Gastroesophageal sphincter (tissue), 4 donors: ENCODE data around the gene KRTAP10-9. TPM values are rescaled to one million over a fixed set of nuclear protein-coding genes. Genes with fewer than 3 reads are reported as not detected.
"Not testable (repeated sequence)": the region's sequence is repeated elsewhere in the genome, so short reads cannot be mapped to it uniquely, and the experiment has no call there.

ENCODE experiments used
- ATAC-seq: fragments of 150-250 bp; one replicate; pipeline ENCODE4 v1.9.1; 2016; ENCODE audit warnings: mild to moderate bottlenecking, moderate library complexity
- H3K27ac ChIP-seq, 4 donors: fragments of 200-600 bp; sonication (generic) in 3 of 4; 1 replicate in 3 of 4; 2 replicates in 1 of 4; pipeline ENCODE4 v1.5.1; 2016 to 2019
- H3K27me3 ChIP-seq: fragments of 200-600 bp; sonication (generic); one replicate; pipeline ENCODE4 v1.5.1; 2019
- H3K36me3 ChIP-seq, 2 donors: fragments of 200-600 bp; sonication (generic); one replicate each; pipeline ENCODE4 v1.5.1; 2019; ENCODE audit warnings: control low read depth in 1 of 2
- H3K4me1 ChIP-seq, 3 donors: fragments of 200-600 bp; sonication (generic); 1 replicate in 2 of 3; 2 replicates in 1 of 3; pipeline ENCODE4 v1.5.1; 2016 to 2019; ENCODE audit warnings: control low read depth in 2 of 3
- H3K4me3 ChIP-seq, 2 donors: fragments of 200-600 bp; sonication (generic); one replicate each; pipeline ENCODE4 v1.5.1; 2019; ENCODE audit warnings: mild to moderate bottlenecking in 1 of 2, moderate library complexity in 1 of 2
- H3K9me3 ChIP-seq, 3 donors: fragments of 200-600 bp; sonication (generic); one replicate each; pipeline ENCODE4 v1.5.1; 2017 to 2019; ENCODE audit warnings: control low read depth in 2 of 3
- CTCF ChIP-seq, 4 experiments: fragments of 200-600 bp in 2 of 4; fragments of 450-650 bp in 2 of 4; sonication (generic) in 1 of 4; IDR thresholded peaks; one replicate each; pipeline ENCODE4 v1.5.1; 2017 to 2019; ENCODE audit warnings: antibody characterized with exemption in 4 of 4, mild to moderate bottlenecking in 2 of 4, moderate library complexity in 2 of 4
- EP300 ChIP-seq: sonication (generic); formaldehyde crosslinking; IDR thresholded peaks from one replicate; pipeline ENCODE4 v1.6.1; 2017; ENCODE audit warnings: antibody characterized with exemption, mild to moderate bottlenecking
- POLR2A ChIP-seq, 2 donors: fragments of 450-650 bp; IDR thresholded peaks; one replicate each; pipeline ENCODE4 v1.6.1; 2017; ENCODE audit warnings: antibody characterized with exemption in 2 of 2, mild to moderate bottlenecking in 2 of 2, moderate library complexity in 1 of 2
- POLR2AphosphoS5 ChIP-seq: sonication (generic); formaldehyde crosslinking; IDR thresholded peaks from one replicate; pipeline ENCODE4 v1.6.1; 2017; ENCODE audit warnings: antibody characterized with exemption
- WGBS, 2 donors: methylation state at CpG; one replicate each; pipeline ENCODE4 v1.1.5; 2018; ENCODE audit warnings: low coverage in 1 of 2; 5-methylcytosine and 5-hydroxymethylcytosine counted together
- total RNA-seq, 4 donors: library from RNA; depleted of rRNA; stranded (reverse); fragments of >200 nt; gene quantifications; one replicate each; pipeline ENCODE4 v1.1.0, GENCODE V29; 2016

KRTAP10-9 gene
- total RNA-seq, 4 donors from 2014 or later: not detected

- H3K27ac ChIP-seq: no peak within 1 kb of the TSS
- H3K4me1 ChIP-seq: no peaks in the 10 kb centered on the region
- no peak within 1 kb of the TSS for H3K4me3 ChIP-seq
- peaks cover 0 to 10% (median 0%) of the 10 kb centered on the region in 3 donors for H3K9me3 ChIP-seq
- no peak for TF ChIP-seq EP300
- H3K27me3 ChIP-seq: peaks cover 48% of the 10 kb centered on the region
- H3K36me3 ChIP-seq: no peaks in the 10 kb centered on the region
- 61 to 90% methylated on average over 2 to 6 of the region's 9 CpGs for WGBS, 2 donors
- ATAC-seq: no peak
Measured at GRCh38 chr21:44654576-44655175, 27.8 kb downstream of the KRTAP10-9 start, which contains the start of gene KRTAP12-4. KRTAP12-4 (minus strand) TSS chr21:44654659; CDS start chr21:44654614, 45 bp downstream.

- no peak for TF ChIP-seq CTCF (IDR thresholded peaks at IDR 0.05)
- no peak for TF ChIP-seq POLR2AphosphoS5
- no peak for TF ChIP-seq POLR2A (IDR thresholded peaks at IDR 0.05)
- no peak for TF ChIP-seq EP300
- 25 to 29% methylated on average over 1 of the region's 1 CpG for WGBS, 2 donors
- peaks cover 42% of the 10 kb centered on the region for H3K27me3 ChIP-seq
- no peaks in the 10 kb centered on the region for H3K4me1 ChIP-seq
- peaks cover 0 to 10% (median 0%) of the 10 kb centered on the region in 3 donors for H3K9me3 ChIP-seq
- no peak overlapping the region for H3K4me3 ChIP-seq
- no peaks in the 10 kb centered on the region for H3K36me3 ChIP-seq
- no peak for ATAC-seq
- H3K27ac ChIP-seq: no peak overlapping the region
Measured at GRCh38 chr21:44656868-44657267, 30.0 kb downstream of the KRTAP10-9 start.

GRCh38 chr21:44657635-44658540 lies 31.0 kb downstream of the KRTAP10-9 start, which contains the start of gene KRTAP12-3:
KRTAP12-3 (plus strand) TSS chr21:44657932; CDS start chr21:44657980, 48 bp downstream.
- Histone ChIP-seq H3K9me3 (peaks cover 0 to 10% (median 0%) of the 10 kb centered on the region in 3 donors), H3K27ac (no peak within 1 kb of the TSS), H3K36me3 (no peaks in the 10 kb centered on the region), H3K4me1 (no peaks in the 10 kb centered on the region), H3K27me3 (peaks cover 42% of the 10 kb centered on the region), H3K4me3 (no peak within 1 kb of the TSS)
- TF ChIP-seq POLR2AphosphoS5: no peak
- no peak for TF ChIP-seq EP300
- no peak for TF ChIP-seq CTCF (IDR thresholded peaks at IDR 0.05)
- no peak for TF ChIP-seq POLR2A (IDR thresholded peaks at IDR 0.05)
- no peak for ATAC-seq
- 72% methylated on average over 24 of the region's 26 CpGs; no CpG with 5 or more reads in 1 of the 2 donors for WGBS, 2 donors

- TF ChIP-seq CTCF (IDR thresholded peaks at IDR 0.05) (no peak), POLR2AphosphoS5 (no peak), EP300 (no peak), POLR2A (IDR thresholded peaks at IDR 0.05) (no peak)
- no peak for ATAC-seq
- Histone ChIP-seq H3K36me3 (no peaks in the 10 kb centered on the region), H3K4me1 (no peaks in the 10 kb centered on the region), H3K27ac (no peak overlapping the region), H3K27me3 (peaks cover 42% of the 10 kb centered on the region), H3K9me3 (peaks cover 0 to 13% (median 0%) of the 10 kb centered on the region in 3 donors), H3K4me3 (no peak overlapping the region)
- WGBS, 2 donors: 66% methylated on average over 5 of the region's 5 CpGs; no CpG with 5 or more reads in 1 of the 2 donors
Measured at GRCh38 chr21:44658541-44658910, 31.6 kb downstream of the KRTAP10-9 start.

GRCh38 chr21:44658913-44659595 lies 32.2 kb downstream of the KRTAP10-9 start:
- H3K27ac ChIP-seq: no peak overlapping the region
- no peaks in the 10 kb centered on the region for H3K4me1 ChIP-seq
- WGBS, 2 donors: 43 to 66% methylated on average over 6 to 8 of the region's 11 CpGs
- no peak overlapping the region for H3K4me3 ChIP-seq
- H3K36me3 ChIP-seq: no peaks in the 10 kb centered on the region
- peaks cover 41% of the 10 kb centered on the region for H3K27me3 ChIP-seq
- peaks cover 0 to 13% (median 0%) of the 10 kb centered on the region in 3 donors for H3K9me3 ChIP-seq
- no peak for ATAC-seq
- TF ChIP-seq POLR2AphosphoS5 (no peak), CTCF (IDR thresholded peaks at IDR 0.05) (no peak), EP300 (no peak), POLR2A (IDR thresholded peaks at IDR 0.05) (no peak)

GRCh38 chr21:44661567-44661966 lies 34.7 kb downstream of the KRTAP10-9 start:
- ATAC-seq, H3K36me3 ChIP-seq, H3K4me3 ChIP-seq, H3K27ac ChIP-seq, H3K4me1 ChIP-seq: not testable (repeated sequence)
- Histone ChIP-seq H3K27me3 (peaks cover 45% of the 10 kb centered on the region), H3K9me3 (peaks cover 0 to 12% (median 0%) of the 10 kb centered on the region in 3 donors)
- WGBS, 2 donors: 37 to 62% methylated on average over 6 to 7 of the region's 7 CpGs
